HG03095 (cell line): Measurements from ENCODE around the gene DSCAML1.

Experiments used
- ATAC-seq: cut with Tn5 transposase; IDR thresholded peaks from one replicate; pipeline ENCODE4 v1.9.1; 2021; ENCODE audit warnings: moderate library complexity; ENCODE audit not compliant: unreplicated experiment

Gene DSCAML1

DNA sequence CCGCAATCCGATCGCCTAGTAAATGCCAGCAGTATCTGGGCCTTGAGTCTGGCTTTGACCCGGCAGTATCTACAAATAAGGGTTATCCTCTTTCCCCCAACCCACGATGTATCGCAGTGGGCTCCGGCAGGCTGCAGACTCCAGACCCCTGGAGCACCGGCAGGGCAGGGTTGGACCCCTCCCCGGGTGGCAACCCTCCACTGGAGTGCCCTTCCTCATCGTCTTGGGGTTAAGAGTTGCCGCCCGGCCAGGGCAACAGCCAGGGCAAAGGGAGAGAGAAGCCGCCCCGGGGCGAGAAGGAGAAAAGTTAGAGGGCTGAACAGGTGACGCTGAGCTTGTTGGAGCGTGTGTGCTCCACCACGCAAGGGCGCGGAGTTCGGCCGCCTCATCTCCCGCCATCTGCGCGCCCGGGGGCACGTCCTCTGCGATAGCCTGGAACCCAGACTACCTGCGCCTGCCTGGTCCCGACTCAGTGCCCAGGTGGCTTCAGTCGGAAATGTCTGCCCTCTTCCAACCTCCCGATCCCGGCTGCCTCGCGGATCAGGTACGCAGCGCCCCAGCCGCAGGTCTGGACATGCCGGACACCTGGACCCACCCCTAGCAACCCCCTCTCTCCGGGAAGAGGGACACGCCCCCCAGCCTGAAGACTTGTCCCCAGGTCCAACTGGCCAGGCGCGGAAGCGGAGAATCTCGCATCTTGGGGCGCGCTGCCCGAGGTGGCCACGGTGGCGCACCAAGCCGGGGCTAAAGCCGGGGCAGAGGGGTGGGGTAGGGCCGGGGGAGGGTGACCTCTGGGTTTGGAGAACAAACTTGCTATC lies 1.2 kb downstream of the DSCAML1 start:
- no peak for ATAC-seq

GRCh38 chr11:117794772-117795629 lies 2.0 kb downstream of the DSCAML1 start:
- ATAC-seq: no peak

DNA sequence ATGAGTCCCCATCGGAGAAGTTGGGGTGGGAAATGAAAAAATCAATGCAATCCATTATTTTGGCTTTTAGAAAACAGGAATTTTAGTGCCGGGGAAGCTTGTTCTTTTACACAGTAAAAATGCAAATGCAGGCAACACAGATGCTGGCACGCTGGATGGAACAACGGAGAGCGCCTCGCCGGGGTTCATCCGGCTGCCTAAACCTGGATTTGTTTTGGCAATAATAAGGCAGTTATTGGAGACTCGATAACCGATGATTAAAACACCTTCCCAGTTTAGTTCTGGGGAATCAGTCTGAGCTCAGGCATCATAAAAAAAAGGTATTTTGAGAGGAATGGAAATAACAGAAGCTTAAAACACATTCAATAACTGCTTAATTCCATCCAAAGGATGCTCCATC lies 2.9 kb downstream of the DSCAML1 start:
- no peak for ATAC-seq

GRCh38 chr11:117793583-117793982 lies 3.4 kb downstream of the DSCAML1 start:
- ATAC-seq: no peak

DNA sequence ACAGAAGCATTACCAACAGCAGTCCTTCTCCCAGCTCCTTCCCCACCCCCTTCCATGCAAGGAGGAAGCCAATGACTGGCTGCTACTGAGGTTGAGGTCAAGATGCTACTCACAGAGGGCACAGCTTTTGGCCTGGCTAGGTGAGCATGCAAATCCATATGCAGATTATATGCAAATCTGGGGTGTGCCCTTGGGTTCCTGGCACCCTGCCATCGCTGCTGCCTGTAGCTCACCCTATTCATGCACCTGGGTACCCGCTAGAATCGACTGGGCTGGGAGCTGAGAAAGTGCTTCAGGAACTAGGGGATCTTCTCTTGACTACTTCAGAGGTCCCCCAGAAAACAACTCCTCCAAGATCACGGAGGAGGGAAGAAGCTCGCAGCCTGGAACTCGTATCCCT lies 4.0 kb downstream of the DSCAML1 start:
- no peak for ATAC-seq

DNA sequence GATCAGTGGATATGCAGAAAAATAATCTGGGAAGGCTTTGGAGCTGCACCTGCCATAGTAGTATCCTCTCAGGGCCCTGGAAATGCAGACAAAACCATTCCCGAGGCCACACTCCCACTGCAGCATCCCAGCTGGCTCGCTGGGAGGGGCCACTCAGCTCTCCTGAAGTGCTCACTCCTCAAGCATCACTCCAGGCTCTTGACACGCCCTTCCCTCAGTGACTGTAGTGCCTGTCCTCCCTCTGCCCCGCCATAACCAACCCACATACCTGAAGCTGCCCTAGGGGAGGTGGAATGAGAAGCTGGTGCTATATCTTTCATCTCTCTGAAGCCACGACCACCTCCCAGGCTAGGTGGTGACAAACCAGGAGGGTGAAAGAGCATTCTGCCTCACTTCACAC lies 4.8 kb downstream of the DSCAML1 start:
- no peak for ATAC-seq

- no peak for ATAC-seq
These were observed 6.7 kb downstream of the DSCAML1 start for GRCh38 chr11:117790279-117790678.

- no peak for ATAC-seq
These were observed 7.8 kb downstream of the DSCAML1 start for GRCh38 chr11:117789241-117789640.

- no peak for ATAC-seq
These were observed 10.7 kb downstream of the DSCAML1 start for GRCh38 chr11:117786135-117786870.

- ATAC-seq: no peak
These were observed 14.9 kb downstream of the DSCAML1 start for GRCh38 chr11:117782101-117782500.

DNA sequence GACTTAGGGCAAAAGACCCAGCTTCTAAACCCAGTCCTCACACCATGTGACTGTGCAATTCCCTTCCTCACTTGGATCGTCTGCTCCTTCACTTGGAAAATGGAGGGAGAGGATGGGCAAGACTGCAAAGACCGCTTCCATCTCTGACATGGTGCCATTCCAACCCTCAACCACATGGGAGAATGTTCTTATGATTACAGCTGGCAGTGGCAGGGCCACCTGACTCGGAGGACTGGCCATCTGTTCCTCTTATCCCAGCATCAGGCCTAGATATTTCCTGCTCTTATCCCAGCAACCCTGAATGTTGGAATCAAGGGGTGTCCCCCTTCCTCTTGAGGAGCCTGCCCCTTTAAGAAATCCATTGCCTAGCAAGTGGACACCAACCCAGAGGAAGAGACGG lies 15.4 kb downstream of the DSCAML1 start:
- ATAC-seq: no peak

GRCh38 chr11:117780456-117780855 lies 16.6 kb downstream of the DSCAML1 start:
- ATAC-seq: no peak

- no peak for ATAC-seq
These were observed 22.5 kb downstream of the DSCAML1 start for GRCh38 chr11:117774553-117774952.

DNA sequence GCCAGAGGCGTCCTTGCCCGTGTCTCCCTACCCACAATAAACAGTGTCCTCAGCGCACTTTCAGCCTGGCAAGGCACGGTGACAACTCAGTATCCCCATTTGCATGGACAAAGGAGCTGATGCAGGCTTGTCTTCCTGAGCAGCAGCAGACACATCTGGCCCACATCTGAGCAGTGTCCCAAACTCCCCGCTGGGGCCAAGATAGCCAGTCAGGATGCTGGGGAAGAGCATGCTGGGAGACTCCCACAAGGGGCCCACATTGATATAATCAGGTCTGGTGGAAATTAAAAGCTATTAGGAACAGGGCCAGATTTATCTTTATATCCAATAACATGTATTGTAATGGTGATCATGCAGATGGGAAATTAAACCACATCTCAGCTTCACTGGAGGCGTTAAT lies 24.7 kb downstream of the DSCAML1 start:
- ATAC-seq: no peak

DNA sequence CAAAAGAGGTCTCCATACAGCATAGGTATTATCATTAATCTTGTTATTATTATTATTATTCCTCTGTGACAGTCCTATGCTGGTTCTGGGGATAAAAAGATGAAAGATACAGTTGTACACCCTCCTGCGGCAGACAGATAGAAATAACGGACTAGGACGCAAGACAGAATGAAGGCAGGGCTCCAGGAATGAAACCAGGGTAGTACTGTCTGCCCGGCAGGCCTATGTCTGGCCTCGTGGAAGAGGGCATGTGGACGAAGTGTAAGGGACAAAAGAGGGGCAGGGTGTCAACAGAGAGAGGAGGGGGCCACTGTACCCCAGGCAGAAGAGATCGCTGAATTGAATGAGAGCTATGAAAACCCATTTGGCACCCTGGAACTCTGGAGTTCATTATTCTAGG lies 25.2 kb downstream of the DSCAML1 start:
- no peak for ATAC-seq

DNA sequence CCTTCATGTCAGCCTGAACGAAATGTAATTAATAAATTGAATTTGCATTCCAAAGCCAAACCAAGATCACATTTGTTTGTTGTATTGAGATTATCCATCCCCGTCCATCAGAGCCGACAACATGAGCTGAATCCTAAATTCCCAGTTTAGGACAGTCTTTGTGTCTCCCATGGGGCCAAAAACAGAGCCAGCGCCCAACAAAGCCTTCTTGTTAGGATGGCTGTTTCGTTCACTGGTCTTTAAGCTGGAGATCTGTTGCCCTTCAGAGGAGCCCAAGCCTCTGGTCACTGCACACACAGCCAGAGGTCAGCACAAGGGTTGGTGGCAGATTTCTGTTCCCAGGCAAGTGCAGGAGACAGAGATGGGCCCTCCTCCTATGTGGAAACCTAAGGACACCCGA lies 25.8 kb downstream of the DSCAML1 start:
- ATAC-seq: no peak

GRCh38 chr11:117770061-117770460 lies 27.0 kb downstream of the DSCAML1 start:
- no peak for ATAC-seq

DNA sequence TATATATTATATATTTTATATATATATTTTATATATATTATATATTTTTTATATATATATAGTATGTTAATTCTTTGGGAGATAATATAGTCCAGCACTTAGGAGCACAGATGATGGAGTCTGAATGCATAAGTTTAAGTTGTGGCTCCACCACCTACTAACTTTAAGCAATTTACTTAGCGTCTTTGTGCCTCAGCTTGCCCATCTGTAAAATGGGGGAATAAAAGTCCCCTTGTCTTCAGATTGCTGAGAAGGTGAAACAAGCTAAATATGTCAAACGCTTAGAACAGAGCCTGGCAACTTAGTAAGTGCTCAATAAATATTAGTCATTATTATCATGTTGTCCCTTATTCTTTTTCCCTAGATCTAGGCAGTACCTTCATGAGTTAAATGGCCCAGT lies 27.5 kb downstream of the DSCAML1 start:
- ATAC-seq: no peak

- no peak for ATAC-seq
These were observed 28.5 kb downstream of the DSCAML1 start for GRCh38 chr11:117768506-117768905.

GRCh38 chr11:117767071-117767470 lies 29.9 kb downstream of the DSCAML1 start:
- no peak for ATAC-seq

GRCh38 chr11:117766576-117766975 lies 30.4 kb downstream of the DSCAML1 start:
- no peak for ATAC-seq
